Upper lobe of left lung (tissue), 6 donors: ENCODE results near the gene TNFSF4. TPM values are rescaled to one million over a fixed set of nuclear protein-coding genes. Genes with fewer than 3 reads are reported as not detected.

ENCODE experiments used
- ATAC-seq, 2 donors: fragments of 200-7000 bp; cut with Tn5 transposase; one replicate each; pipeline ENCODE4 v1.9.1; 2022; ENCODE audit warnings: mild to moderate bottlenecking in 2 of 2, moderate library complexity in 2 of 2; ENCODE audit not compliant: low FRiP score in 2 of 2
- DNase-seq, 2 donors: peaks; one replicate each; pipeline ENCODE4 v3.0.0-alpha.2; 2019 to 2020
- H3K27ac ChIP-seq, 4 donors: fragments of 200-600 bp; sonication (generic); one replicate each; pipeline ENCODE4 v1.5.1; 2016 to 2019
- H3K27me3 ChIP-seq, 4 donors: fragments of 200-600 bp; sonication (generic); one replicate each; pipeline ENCODE4 v1.5.1; 2017 to 2019
- H3K36me3 ChIP-seq, 4 donors: fragments of 200-600 bp; sonication (generic); one replicate each; pipeline ENCODE4 v1.5.1; 2016 to 2019
- H3K4me1 ChIP-seq, 4 donors: fragments of 200-600 bp; sonication (generic); one replicate each; pipeline ENCODE4 v1.5.1; 2018 to 2019
- H3K4me3 ChIP-seq, 4 donors: fragments of 200-600 bp; sonication (generic); one replicate each; pipeline ENCODE4 v1.5.1; 2017 to 2019; ENCODE audit warnings: mild to moderate bottlenecking in 2 of 4, moderate library complexity in 1 of 4
- H3K9me3 ChIP-seq, 4 donors: fragments of 200-600 bp; sonication (generic); one replicate each; pipeline ENCODE4 v1.5.1; 2018 to 2019
- CTCF ChIP-seq, 6 experiments: fragments of 450-650 bp in 4 of 6; fragments of 200-600 bp in 2 of 6; sonication (generic) in 2 of 6; IDR thresholded peaks; one replicate each; pipeline ENCODE4 v1.5.1; 2016 to 2019; ENCODE audit warnings: antibody characterized with exemption in 6 of 6
- EP300 ChIP-seq, 4 donors: sonication (generic); formaldehyde crosslinking; IDR thresholded peaks; one replicate each; pipeline ENCODE4 v1.5.1; 2017; ENCODE audit warnings: antibody characterized with exemption in 4 of 4, control low read depth in 2 of 4
- POLR2A ChIP-seq, 4 donors: fragments of 450-650 bp; IDR thresholded peaks; one replicate each; pipeline ENCODE4 v1.5.1; 2016 to 2017; ENCODE audit warnings: antibody characterized with exemption in 4 of 4, mild to moderate bottlenecking in 2 of 4
- POLR2AphosphoS5 ChIP-seq, 2 donors: sonication (generic); formaldehyde crosslinking; IDR thresholded peaks; one replicate each; pipeline ENCODE4 v1.5.1; 2017; ENCODE audit warnings: antibody characterized with exemption in 2 of 2
- WGBS, 2 donors: methylation state at CpG; one replicate each; pipeline ENCODE4 v1.1.5; 2017 to 2018; 5-methylcytosine and 5-hydroxymethylcytosine counted together
- total RNA-seq, 6 donors: library from RNA; depleted of rRNA in 4 of 6; stranded (reverse); fragments of >200 nt in 4 of 6; gene quantifications; one replicate each; pipeline versions ENCODE4 v1.1.0 to v1.2.1, GENCODE V29; 2016 to 2021
- donor health status: DM: no; HTN: no; CAD: no; lungs with moderate emphysema.
- donor health status: DM: no; HTN: yes; CAD: no; lungs with severe emphysema.

The TNFSF4 gene
- total RNA-seq, 6 donors from 2014 or later: 0.46 to 1.5 (median 0.90) TPM

GRCh38 chr1:173168941-173169340 lies 38.2 kb downstream of the TNFSF4 start:
- Histone ChIP-seq H3K4me1 (no peaks in the 10 kb centered on the region), H3K27me3 (no peaks in the 10 kb centered on the region), H3K27ac (no peak overlapping the region), H3K36me3 (no peaks in the 10 kb centered on the region), H3K9me3 (peaks cover 0 to 18% (median 11%) of the 10 kb centered on the region in 4 donors), H3K4me3 (no peak overlapping the region)
- TF ChIP-seq CTCF (IDR thresholded peaks at IDR 0.05) (no peak), EP300 (IDR thresholded peaks at IDR 0.05) (no peak), POLR2AphosphoS5 (IDR thresholded peaks at IDR 0.05) (no peak), POLR2A (IDR thresholded peaks at IDR 0.05) (no peak)
- WGBS, 2 donors: 97 to 98% methylated on average over 2 of the region's 2 CpGs
- ATAC-seq (no peak), DNase-seq (no peak)

- DNase-seq (no peak), ATAC-seq (no peak)
- H3K4me1 ChIP-seq: no peaks in the 10 kb centered on the region
- no peak overlapping the region for H3K27ac ChIP-seq
- H3K36me3 ChIP-seq: no peaks in the 10 kb centered on the region
- WGBS, 2 donors: 67 to 75% methylated on average over 7 of the region's 7 CpGs
- no peaks in the 10 kb centered on the region for H3K27me3 ChIP-seq
- TF ChIP-seq EP300 (IDR thresholded peaks at IDR 0.05) (no peak), CTCF (IDR thresholded peaks at IDR 0.05) (no peak), POLR2A (IDR thresholded peaks at IDR 0.05) (no peak), POLR2AphosphoS5 (IDR thresholded peaks at IDR 0.05) (no peak)
- no peak overlapping the region for H3K4me3 ChIP-seq
- H3K9me3 ChIP-seq: no peaks in the 10 kb centered on the region
These were observed 42.4 kb downstream of the TNFSF4 start for GRCh38 chr1:173164686-173165085.

GRCh38 chr1:173164178-173164577 lies 43.0 kb downstream of the TNFSF4 start:
- WGBS, 2 donors: 94 to 96% methylated on average over 1 of the region's 1 CpG
- TF ChIP-seq EP300 (IDR thresholded peaks at IDR 0.05) (no peak), POLR2AphosphoS5 (IDR thresholded peaks at IDR 0.05) (no peak), CTCF (IDR thresholded peaks at IDR 0.05) (no peak), POLR2A (IDR thresholded peaks at IDR 0.05) (no peak)
- no peak for ATAC-seq
- DNase-seq: no peak
- Histone ChIP-seq H3K36me3 (no peaks in the 10 kb centered on the region), H3K27ac (no peak overlapping the region), H3K27me3 (no peaks in the 10 kb centered on the region), H3K4me3 (no peak overlapping the region), H3K9me3 (no peaks in the 10 kb centered on the region), H3K4me1 (no peaks in the 10 kb centered on the region)

GRCh38 chr1:173163222-173163621 lies 43.9 kb downstream of the TNFSF4 start:
- no peak for DNase-seq
- H3K4me3 ChIP-seq: no peak overlapping the region
- TF ChIP-seq CTCF (IDR thresholded peaks at IDR 0.05) (no peak), EP300 (IDR thresholded peaks at IDR 0.05) (no peak), POLR2A (IDR thresholded peaks at IDR 0.05) (no peak), POLR2AphosphoS5 (IDR thresholded peaks at IDR 0.05) (no peak)
- ATAC-seq: no peak
- no peaks in the 10 kb centered on the region for H3K9me3 ChIP-seq
- H3K36me3 ChIP-seq: no peaks in the 10 kb centered on the region
- H3K4me1 ChIP-seq: no peaks in the 10 kb centered on the region
- no peak overlapping the region for H3K27ac ChIP-seq
- WGBS, 2 donors: 94% methylated on average over 2 of the region's 2 CpGs
- H3K27me3 ChIP-seq: no peaks in the 10 kb centered on the region

GRCh38 chr1:173162601-173163000 lies 44.5 kb downstream of the TNFSF4 start:
- no peak for DNase-seq
- Histone ChIP-seq H3K36me3 (no peaks in the 10 kb centered on the region), H3K4me3 (no peak overlapping the region), H3K4me1 (no peaks in the 10 kb centered on the region), H3K27ac (no peak overlapping the region), H3K9me3 (no peaks in the 10 kb centered on the region), H3K27me3 (no peaks in the 10 kb centered on the region)
- WGBS, 2 donors: 88 to 96% methylated on average over 1 of the region's 1 CpG
- no peak for ATAC-seq
- TF ChIP-seq POLR2A (IDR thresholded peaks at IDR 0.05) (no peak), EP300 (IDR thresholded peaks at IDR 0.05) (no peak), CTCF (IDR thresholded peaks at IDR 0.05) (no peak), POLR2AphosphoS5 (IDR thresholded peaks at IDR 0.05) (no peak)
